NCI-H146 (cell line): ENCODE measurements around the gene PDE3B.
"Not testable (repeated sequence)": the region's sequence is repeated elsewhere in the genome, so short reads cannot be mapped to it uniquely, and the experiment has no call there.

ENCODE experiments used
- DNase-seq: peaks from one replicate; lab custom pipeline; 2025; lab: John Stamatoyannopoulos, UW

The PDE3B gene

DNA sequence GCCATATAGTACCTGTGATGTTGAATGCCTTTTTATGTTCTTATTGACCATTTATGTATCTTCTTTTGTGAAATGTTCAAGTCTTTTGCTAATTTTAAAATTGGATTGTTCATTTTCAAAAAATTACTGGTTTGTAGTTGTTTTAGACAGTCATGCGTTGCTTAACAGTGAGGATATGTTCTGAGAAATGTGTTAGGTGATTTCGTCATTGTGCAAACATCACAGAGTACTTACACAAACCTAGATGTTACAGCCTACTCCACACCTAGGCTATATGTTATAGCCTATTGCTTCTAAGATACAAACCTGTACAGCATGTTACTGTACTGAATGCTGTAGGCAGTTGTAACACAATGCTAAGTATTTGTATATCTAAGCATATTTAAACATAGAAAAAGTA lies 32.5 kb downstream of the PDE3B start:
- no peak for DNase-seq

DNA sequence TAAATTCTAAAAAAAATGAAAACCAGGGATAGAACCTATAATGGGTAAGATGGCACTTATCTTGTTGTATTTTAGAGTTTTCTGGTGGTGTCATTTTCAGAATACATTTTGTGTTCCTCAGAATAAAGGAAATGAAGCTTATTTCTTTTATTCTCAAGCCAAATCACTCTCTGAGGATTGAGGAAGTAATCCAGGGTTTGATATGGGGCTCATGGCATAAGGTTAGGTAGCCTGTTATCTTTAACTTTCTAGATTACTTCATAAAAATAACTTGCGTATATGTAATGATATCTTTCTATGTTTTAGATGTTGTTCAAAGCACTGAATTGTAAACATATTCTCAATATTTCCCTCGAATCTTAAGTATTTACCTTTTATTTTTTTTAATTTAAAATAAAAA lies 33.5 kb downstream of the PDE3B start:
- DNase-seq = no peak

DNA sequence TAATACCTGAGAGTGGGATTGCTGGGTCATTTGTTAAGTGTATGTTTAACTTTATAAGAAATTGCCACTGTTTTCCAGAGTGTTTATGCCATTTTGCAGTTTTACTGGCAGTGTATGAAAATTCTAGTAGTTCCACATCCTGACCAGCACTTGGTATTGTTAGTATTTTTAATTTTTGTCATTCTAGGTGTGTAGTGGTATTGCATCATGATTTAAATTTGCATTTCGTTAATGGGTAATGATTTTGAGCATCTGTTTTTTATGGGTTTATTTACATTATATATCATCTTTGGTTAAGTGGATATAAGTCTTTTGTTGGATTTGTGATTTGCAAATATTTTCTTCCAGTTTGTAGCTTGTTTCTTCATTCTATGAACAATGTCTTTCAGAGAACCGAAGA lies 34.7 kb downstream of the PDE3B start:
- no peak for DNase-seq

DNA sequence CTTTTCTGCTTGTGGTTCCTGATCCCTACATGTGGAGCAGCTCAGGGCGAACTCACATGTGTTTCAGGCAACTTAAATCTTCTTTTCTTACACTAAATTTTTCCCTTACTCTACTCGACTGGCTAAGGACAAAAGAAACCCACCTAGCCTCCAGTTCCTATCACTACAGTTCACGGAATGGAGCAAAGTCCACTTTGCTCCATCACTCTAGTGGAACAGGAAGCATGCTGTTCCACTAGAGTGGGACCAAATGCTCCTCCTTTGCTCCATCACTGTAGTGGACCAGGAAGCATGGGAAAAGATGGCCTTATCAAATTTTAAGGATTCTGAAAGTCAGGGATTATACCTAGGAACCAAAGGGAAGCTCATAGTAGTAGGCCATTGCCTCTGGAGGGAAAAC lies 36.1 kb downstream of the PDE3B start:
- no peak for DNase-seq

DNA sequence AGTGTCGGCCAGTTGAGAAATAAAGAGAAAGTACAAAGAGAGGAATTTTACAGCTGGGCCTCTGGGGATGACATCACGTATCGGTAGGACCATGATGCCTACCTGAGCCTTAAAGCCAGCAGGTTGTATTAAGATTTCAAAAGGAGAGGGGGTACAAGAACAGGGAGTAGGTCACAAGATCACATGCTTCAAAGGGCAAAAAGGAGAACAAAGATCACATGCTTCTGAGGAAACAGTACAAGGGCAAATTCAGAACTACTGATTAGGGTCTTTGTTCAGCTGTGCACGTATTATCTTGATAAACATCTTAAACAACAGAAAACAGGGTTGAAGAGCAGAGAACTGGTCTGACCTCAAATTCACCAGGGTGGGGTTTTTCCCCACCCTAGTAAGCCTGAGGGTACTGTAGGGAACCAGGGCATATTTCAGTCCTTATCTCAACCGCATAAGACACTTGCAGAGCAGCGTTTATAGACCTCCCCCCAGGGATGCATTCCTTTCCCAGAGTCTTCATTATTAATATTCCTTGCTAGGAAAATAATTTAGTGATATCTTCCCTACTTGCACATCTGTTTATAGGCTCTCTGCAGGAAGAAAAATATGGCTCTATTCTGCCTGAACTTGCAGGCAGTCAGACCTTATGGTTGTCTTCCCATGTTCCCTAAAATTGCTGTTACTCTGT lies 40.8 kb downstream of the PDE3B start:
- DNase-seq = not testable (repeated sequence)

DNA sequence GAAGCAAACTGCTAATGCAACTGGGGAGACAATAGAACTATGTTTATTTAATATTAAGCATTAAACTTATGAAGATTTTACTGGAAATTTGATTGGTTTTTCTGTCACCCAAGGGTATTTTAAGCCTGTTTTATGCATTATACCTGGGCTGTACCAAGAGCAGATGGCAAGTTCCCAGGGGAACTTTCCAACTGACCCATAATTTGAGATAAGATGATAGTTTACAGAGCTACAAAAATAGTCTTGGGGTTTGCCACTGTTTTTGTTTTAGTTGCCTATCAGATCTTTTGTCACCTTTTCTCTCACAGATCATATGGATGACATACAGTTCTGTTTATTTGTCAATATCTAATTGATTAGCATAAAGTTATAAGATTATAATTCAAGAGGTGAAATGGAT lies 43.9 kb downstream of the PDE3B start:
- no peak for DNase-seq

DNA sequence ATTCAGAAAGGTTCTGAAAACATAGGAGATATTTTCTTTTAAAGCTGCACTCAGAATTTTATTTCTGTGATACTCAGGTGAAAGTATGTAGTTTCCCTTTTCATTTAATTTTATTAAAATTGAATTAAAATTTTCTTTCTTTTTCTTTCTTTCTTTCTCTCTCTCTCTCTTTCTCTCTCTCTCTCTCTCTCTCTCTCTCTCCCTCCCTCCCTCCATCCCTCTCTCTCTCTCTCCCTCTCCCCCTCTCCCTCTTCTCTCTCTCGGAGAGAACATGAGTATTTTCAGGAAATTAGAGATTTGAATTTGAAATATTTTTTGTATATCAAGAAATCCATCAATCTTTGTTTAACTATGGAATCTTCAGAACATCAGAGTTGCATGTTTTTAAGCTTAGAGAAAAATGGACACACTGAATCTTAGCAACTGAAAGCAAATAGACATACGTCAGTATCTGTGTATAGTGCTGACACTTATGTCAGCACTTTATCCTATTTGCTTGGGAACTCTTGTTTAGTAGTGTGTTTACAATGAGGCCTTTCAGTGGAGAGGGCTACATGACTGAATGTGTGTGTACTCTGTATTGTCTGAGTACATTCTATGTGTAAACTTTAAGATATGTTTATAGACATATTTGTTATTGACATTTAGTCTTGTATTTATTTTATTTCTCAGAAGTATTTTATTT lies 44.5 kb downstream of the PDE3B start:
- no peak for DNase-seq

DNA sequence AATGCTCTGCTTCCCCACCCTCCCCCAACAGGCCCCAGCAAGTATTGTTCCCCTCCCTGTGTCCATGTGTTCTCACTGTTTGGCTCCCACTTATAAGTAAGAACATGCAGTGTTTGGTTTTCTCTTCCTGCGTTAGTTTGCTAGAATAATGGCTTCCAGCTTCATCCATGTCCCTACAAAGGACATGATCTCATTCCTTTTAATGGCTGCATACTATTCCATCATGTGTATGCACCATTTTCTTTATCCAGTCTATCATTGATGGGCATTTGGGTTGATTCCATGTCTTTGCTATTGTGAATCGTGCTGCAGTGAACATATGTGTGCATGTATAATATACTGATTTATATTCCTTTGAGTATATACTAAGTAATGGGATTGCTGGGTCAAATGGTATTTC lies 52.1 kb downstream of the PDE3B start:
- DNase-seq = not testable (repeated sequence)

DNA sequence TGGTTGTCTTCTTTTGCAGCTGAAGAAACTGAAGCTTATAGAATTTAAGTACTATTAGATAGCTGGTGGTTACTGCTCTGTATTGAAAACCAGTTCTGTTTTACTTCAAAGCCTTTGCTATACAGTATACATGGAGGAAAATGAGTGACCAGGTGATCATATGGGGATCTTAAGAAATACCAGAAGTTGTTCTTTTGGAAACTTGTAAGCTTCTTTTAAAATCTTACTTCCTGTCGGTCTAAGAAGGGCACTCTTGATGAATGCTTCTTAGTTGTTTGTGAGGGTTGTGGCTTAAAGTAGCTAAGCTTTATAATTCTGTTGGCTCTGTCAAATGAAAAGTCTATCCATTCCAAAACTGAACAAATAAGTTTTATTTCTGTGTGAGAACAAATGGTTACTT lies 55.2 kb downstream of the PDE3B start:
- no peak for DNase-seq

DNA sequence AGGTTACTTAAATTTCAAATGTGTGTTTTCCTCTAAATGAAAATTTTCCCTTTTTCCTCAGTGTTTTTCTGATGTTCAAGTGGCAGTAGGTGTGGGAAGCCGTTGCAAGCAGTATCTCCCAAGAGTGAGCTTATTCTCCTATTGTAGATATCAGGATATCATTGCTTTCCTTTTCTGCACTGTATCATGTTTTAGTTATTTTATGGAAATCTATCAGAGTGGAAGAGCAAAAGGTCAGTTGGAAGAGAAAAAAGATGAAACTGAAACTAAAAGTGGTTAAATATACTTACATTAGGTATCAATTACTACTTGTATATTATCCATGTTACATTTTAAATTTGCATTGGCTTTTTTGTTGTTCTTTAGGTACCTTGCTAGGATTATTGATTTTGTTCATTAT lies 57.0 kb downstream of the PDE3B start:
- DNase-seq = no peak

DNA sequence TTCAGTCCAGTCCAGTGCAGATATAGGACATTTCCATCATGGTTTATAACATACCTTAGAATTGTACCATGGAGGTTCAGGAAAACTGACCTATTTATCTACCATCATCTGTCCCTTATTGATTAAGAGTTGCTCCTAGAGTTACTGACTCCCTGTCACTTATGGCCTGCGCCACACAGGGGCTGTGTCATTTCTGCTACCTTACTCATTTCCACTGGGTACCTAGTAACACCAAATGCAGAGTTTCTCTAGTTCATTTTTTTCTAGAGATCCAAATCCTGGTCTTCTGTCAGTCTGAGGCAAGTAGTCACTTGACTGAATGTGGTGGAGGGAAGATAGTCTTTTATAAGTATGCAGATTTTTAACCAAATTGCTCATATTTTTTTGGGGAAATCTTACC lies 59.2 kb downstream of the PDE3B start:
- DNase-seq = no peak

DNA sequence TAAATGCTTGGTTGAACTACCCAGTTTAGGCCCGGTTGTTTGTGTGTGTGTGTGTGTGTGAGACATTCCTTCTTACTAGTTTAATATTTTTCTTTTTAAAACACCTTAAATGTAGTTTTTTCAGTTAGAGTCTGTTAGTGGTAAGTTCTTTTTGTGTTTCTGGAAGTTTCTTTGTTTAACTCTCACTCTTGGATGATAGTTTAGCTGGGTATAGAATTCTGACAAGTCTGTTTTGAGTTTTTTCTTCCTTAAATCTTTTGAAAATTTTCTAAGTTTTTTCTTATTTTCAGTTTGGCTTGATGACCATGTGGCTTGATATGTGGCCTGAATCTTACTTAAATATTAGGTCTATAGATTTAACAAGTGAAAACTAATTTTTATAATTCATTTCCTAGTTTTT lies 60.1 kb downstream of the PDE3B start:
- DNase-seq = no peak

DNA sequence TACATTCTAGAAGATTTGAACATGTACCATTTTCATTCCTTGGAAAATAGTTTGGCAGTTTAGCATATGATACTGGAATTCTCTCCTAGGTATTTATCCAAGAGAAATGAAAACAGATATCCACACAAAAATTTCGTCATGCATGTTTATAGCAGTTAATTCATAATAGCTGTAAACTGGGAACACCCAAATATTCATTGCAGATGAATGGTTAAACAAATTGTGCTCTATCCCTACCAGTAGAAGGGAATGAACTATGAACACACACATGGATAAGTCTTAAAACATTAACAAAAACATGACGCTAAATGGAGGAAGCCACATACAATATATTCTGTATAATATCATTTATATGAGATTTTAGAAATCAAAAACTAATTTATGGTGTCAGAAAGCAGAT lies 61.5 kb downstream of the PDE3B start:
- DNase-seq = no peak

DNA sequence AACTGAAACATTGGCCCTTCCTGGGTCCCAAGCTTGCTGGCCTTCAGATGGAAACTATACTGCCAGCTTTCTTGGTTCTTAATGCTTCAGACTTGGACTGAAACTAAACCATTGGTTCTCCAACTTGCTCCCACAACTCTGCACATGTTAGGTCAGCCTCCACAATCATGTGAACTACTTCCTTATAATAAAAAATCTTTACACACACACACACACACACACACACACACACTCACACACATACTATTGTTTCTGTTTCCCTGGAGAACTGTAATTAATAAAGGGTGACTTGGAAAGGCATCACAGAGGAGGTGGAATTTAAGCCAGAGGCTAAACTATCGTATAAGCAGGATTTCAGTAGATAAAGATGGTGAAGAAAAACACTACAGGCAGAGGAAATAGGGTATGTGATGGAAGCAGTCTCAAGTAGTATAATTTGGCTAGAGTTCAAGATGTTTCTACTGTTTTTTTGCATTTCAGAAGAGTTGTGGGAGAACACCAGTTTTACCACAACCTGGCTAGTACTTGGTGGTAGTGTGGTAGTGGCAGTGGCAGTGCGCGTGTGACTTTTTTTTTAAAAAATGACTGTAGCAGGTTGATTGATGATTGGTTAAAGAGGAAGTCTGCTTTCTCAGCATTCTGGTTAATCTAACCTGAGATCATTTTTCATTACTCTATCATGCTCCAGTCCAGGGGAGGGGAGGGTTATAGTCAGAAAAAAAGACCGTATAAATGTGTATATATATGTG lies 70.1 kb downstream of the PDE3B start:
- no peak for DNase-seq

DNA sequence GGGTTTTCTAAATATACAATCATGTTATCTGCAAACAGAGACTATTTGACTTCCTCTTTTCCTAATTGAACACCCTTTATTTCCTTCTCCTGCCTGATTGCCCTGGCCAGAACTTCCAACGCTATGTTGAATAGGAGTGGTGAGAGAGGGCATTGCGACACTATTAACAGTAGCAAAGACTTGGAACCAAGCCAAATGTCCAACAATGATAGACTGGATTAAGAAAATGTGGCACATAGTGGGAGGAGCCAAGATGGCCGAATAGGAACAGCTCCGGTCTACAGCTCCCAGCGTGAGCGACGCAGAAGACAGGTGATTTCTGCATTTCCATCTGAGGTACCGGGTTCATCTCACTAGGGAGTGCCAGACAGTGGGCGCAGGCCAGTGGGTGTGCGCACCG lies 72.1 kb downstream of the PDE3B start:
- DNase-seq = not testable (repeated sequence)

DNA sequence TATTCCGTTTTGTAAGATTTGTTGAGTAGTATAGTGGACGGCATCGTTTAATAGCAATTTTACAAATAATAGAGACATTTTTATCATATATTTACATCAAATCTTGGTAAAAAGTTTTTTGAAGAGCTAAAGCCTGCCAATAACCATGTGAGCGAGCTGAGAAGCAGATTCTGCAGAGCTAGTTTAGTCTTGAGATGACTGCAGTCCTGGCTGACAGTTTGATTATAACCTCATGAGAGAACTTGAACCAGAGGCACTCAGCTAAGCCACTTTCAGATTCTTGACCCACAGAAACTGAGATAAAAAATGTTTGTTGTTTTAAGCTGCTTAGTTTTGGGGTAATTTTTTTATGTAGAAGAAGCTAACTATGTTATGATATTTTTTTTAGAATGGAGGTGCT lies 78.9 kb downstream of the PDE3B start:
- DNase-seq = no peak

DNA sequence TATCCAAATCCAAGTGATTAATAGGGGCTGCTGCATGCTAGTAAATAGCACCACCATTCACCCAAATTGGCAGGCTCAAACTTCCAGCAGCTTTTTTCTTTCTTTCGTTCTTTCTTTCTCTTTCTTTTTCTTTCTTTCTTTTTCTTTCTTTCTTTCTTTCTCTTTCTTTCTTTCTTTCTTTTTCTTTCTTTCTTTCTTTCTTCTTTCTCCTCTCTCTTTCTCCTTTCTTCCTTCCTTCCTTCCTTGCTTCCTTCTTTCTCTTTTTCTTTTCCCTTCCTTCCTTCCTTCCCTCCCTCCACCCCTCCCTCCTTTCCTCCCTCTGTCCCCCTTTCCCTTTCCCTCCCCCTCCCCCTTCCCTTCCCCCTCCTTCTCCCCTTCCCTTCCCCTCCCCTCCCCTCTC lies 81.5 kb downstream of the PDE3B start:
- DNase-seq = no peak

DNA sequence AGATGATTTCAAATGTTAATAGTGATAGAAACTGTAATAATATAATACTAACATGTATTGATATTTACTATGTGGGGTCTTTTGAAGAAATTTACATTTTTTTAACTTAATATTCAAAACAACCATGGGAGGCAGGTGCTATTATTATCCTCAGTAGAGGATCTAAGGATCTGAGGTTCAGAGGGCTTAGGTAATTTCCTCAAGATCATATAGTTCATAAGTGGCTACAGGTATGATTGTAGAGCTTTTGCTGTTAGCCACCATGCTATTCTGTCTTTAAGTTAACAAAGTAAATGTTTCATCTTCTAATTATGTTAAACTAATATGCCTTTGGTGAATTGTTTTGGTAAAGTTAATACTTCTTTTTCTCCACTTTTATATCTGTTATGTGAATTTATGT lies 83.6 kb downstream of the PDE3B start:
- DNase-seq = no peak

DNA sequence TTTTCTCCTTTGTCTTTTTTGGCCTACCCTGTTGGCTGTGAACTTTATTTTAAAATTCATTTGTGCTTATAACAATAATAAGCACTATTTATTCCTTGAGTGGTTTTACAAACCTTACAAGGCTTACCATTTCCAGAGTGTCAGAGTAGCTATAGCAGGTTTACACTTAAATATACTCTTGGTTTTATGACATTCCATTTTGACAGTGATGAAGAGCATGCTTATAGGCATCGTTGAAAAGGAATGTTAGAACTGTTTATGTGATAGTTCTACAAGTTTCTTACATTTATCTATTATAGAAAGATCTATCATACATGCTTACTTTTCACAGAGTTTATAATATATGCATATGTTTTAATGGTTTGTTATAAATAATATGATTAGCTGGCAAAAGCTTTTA lies 84.1 kb downstream of the PDE3B start:
- DNase-seq = no peak

DNA sequence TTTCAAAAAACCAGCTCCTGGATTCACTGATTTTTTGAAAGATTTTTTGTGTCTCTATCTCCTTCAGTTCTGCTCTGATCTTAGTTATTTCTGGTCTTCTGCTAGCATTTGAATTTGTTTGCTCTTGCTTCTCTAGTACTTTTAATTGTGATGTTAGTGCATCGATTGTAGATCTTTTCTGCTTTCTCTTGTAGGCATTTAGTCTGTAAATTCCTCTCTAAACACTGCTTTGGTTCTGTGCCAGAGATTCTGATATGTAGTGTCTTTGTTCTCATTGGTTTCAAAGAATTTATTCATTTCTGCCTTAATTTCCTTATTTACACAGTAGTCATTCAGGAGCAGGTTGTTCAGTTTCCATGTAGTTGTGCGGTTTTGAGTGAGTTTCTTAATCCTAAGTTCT lies 96.9 kb downstream of the PDE3B start:
- not testable (repeated sequence) for DNase-seq

DNA sequence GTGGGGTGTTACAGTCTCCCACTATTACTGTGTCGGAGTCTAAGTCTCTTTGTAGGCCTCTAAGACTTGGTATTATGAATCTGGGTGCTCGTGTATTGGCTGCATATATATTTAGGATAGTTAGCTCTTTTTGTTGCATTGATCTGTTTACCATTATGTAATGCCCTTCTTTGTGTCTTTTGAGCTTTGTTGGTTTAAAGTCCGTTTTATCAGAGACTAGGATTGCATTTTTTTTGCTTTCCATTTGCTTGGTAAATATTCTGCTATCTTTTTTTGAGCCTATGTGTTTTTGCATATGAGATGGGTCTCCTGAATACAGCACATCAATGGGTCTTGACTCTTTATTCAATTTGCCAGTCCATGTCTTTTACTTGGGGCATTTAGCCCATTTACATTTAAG lies 97.6 kb downstream of the PDE3B start:
- no peak for DNase-seq

DNA sequence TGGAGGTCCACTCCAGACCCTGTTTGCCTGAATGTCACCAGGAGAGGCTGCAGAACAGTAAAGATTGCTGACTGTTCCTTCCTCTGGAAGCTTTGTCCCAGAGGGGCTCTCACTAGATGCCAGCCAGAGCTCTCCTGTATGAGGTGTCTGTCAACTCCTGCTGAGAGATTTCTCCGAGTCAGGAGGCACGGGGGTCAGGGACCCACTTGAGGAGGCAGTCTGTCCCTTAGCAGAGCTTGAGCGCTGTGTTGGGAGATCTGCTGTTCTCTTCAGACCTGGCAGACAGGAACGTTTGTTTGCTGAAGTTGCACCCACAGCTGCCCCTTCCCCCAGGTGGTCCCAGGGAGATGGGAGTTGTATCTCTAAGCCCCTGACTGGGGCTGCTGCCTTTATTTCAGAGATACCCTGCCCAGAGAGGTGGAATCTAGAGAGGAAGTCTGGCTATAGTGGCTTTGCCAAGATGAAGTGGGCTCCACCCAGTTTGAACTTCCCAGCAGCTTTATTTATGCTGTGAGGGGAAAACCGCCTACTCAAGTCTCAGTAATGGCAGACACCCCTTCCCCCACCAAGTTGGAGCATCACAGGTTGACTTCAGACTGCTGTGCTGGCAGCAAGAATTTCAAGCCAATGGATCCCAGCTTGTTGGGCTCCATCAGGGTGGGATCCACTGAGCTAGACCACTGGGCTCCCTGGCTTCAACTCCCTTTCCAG lies 99.4 kb downstream of the PDE3B start:
- DNase-seq = no peak

DNA sequence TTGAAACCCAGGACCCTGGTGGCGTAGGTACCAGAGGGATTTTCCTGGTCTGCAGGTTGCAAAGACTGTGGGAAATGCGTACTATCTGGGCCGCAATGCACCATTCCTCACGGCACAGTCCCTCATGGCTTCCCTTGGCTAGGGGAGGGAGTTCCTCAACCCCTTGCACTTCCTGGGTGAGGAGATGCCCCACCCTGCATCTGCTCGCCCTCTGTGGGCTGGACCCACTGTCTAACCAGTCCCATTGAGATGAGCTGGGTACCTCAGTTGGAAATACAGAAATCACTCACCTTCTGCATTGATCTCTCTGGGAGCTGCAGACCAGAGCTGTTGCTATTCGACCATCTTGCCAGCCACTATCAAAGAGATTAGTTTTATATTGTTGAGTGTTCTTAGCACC lies 100.1 kb downstream of the PDE3B start:
- DNase-seq = not testable (repeated sequence)
